Measurements from ENCODE around the gene NPC1.

GRCh38 chr18:23588836-23589560 lies 2.7 kb upstream of the NPC1 start:
- TF ChIP-seq CTCF (optimal IDR thresholded peaks at IDR 0.05 in 1 of 3, IDR thresholded peaks at IDR 0.05 in 1 of 3, conservative IDR thresholded peaks at IDR 0.05 in 1 of 3; ENCODE audit: extremely low read depth in 1 of 3, insufficient read depth in 2 of 3, low read length in 3 of 3), result no peak
- no peak for TF ChIP-seq EZH2 (IDR thresholded peaks at IDR 0.05; ENCODE audit: low read length)
